GM21390 (cell line): Measurements from ENCODE around the gene DLGAP4.

Source experiments
- ATAC-seq: cut with Tn5 transposase; IDR thresholded peaks from one replicate; pipeline ENCODE4 v1.9.1; 2021; ENCODE audit not compliant: unreplicated experiment

Gene DLGAP4

GRCh38 chr20:36440370-36441026 lies 134.4 kb downstream of the DLGAP4 start:
- no peak for ATAC-seq

DNA sequence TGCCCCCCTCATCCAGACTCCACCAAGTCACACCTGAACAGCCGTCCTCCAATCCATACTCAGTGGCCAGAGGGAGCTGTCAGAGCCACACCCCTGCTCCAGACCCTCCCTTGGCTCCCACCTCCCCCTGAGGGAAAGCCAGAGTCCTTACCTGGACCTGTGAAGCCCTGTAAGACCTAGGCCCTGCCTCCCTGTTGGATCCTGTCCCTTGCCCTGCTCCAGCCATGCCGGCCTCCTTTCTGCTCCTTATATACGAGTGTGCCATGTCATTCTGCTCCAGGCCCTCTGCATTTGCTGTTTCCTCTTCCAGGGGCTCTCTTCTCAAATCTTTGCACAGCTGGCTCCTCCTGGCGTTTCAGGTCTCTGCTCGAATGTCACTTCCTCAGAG lies 134.9 kb downstream of the DLGAP4 start:
- no peak for ATAC-seq

DNA sequence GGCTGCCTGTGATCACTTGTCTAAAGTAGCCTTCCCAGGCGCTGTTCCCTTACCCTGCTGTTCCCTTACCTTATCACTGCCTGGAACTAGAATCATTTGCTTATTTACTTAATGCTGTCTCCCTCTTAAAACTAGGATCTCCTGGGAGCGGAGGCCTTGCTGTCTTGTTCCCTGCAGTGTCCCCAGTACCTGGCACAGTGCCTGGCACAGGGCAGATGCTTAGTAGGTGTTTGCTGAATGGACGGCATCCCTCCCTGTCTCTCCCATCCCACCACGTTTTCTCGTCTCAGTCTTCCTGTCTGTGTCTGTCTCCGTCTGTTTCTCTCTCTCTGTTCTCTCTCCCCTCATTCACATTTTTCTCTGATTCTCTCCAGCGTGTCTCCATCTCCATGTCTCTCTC lies 135.3 kb downstream of the DLGAP4 start:
- ATAC-seq: no peak

GRCh38 chr20:36445847-36446246 lies 139.7 kb downstream of the DLGAP4 start:
- ATAC-seq: no peak

- no peak for ATAC-seq
These were observed 140.4 kb downstream of the DLGAP4 start for GRCh38 chr20:36446557-36446956.

- ATAC-seq: no peak
These were observed 141.0 kb downstream of the DLGAP4 start for GRCh38 chr20:36447101-36447500.

DNA sequence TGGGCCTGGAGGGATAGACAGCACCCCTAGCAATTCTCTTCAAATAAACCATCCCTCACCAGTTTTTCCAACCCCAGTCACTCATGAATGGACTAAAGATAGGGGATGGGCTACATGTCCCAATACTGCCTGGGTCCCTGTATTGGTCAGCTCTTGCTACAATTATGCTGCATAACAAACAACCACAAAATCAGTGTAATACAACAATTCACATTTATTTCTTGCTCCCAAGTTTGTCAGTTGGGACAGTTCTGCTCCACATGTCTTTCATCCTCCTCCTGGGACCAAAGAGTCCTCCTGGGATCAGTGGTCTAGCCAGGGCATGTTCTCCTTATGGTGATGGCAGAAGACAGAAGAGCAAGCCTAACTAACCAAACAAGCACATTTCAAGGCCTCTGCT lies 143.5 kb downstream of the DLGAP4 start:
- ATAC-seq: no peak

DNA sequence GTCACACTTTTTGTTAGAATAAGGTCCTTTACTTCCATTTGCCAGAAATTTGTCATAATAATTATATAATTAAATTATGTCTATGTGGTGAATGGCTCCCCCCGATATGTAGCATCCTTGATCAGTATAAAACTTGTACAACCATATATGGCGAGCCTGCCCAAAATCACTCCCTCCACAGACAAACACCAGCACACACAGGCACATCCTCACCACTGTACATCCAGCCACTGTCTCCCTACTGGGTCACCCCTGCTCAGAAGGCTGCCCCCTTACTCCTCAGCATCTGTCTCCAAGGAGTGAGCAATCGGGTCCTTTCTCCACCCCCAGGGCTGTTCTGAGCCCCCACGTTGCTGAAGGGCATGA lies 148.2 kb downstream of the DLGAP4 start:
- ATAC-seq: no peak

GRCh38 chr20:36454698-36455427 lies 148.7 kb downstream of the DLGAP4 start:
- no peak for ATAC-seq

DNA sequence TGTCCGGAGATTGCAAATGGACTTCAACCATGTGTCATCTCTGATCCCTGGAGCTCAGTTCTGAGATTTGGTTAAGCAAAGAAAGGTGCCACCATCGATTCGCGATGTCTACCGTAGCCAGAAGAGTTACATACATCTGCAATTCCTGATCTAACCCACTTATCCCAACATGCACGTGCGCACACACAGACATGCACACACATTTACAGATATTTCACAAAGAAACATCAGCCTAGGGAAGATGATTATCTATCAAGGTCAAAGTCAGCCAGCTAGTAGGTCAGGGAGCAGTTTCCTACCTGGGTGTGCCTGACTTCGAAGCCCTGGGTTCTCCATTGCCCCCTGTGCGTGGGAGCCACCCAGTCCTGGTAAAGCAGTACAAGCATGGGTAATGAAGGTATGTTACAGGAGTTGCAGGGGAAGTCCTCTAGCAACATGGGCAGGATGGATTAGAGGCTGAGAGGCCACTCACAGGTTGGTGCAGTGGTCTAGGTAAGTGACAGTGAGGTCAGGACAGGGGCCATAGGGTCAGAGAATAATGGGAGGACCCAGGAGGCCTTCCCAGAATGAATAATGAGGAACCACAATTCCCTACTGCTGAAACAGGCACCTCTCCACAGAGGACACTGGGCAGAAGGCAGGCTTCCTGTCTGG lies 150.0 kb downstream of the DLGAP4 start:
- ATAC-seq: no peak

DNA sequence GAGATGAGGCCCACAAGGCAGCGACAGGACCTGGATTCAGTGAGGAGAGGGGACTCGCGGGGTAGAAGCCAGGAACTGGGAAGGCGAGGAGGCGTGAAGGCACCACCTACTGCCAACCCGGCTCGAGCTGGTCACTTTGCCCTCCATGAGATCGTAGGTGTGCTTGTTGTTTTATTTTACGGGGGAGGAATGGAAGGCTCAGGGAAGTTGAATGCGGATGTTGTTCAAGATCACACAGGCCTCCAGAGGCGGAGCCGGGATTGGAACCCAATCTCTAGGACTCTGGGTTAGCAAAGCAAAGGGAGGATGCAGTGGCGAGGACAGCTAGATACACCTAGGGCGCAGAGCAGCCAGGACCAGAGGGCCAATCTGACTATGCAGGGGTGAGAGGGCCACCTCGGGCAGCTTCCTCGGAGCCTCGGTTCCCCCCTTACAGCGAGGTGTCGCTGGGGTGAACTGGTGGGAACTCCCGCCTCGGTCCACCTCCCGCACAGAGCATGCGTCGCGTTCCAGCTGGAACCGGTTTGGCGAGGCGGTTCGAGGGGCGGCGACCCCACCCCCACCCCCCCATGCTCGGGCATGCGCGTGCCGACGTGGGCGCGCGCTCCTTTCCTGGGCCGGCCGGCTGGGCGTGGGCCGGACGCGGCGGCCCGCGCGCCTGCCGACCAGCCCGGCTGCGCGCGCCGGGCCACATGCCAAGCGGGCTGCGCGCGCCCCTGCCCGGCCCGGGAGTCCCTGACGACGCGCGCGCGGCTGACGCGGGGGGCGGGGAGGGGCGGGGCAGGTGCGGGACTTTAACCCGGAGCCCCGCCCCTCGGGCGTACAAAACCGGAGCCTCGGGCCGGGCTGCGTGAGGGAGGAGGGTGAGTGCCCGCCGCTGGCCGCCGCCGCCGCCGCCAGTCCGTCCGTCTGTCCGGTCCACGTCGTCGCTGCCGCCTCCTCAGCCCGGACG lies 154.8 kb downstream of the DLGAP4 start:
- peak; percentile 54 for ATAC-seq

DNA sequence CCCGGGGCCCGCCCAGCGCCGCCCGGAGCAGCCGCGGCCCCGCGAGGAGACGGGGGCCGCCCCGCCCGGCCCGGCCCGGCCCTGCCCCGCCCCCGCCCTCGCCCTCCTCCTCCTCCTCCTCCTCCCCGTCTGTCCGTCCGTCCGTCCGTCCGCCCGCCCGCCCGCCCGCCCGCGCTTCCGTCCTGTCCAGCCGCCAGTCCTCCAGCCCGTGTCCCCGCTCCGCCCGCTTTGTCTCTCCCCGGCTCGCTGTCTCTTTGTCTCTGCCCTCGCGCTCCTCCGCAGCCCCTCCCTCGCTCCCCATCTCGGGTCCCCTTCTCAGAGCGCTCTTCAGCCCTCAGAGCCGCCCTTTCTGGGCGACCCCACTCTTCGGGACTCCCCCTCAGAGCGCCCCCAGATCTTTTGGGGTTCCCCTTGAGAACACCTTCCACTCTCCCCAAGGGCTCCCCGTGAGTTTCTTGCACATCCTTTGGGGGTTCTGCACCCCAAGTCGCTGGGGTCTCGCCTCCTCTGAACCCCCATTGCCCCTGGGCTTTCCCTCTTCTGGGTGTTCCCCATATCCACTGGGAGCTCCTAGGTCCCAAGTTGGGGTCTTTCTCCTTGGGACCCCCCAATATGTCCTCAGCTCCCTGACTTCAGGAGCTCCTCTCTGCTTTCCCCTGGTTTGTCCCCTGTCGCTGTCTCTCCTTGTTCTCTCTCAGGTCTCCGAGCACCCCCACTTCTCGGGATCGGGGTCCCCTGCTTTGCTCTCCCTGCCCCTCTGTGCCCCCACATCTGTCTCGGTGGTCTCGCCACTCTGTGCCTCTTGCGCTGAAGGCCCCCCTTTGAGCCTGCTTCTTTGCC lies 155.7 kb downstream of the DLGAP4 start:
- peak; percentile 33 for ATAC-seq

DNA sequence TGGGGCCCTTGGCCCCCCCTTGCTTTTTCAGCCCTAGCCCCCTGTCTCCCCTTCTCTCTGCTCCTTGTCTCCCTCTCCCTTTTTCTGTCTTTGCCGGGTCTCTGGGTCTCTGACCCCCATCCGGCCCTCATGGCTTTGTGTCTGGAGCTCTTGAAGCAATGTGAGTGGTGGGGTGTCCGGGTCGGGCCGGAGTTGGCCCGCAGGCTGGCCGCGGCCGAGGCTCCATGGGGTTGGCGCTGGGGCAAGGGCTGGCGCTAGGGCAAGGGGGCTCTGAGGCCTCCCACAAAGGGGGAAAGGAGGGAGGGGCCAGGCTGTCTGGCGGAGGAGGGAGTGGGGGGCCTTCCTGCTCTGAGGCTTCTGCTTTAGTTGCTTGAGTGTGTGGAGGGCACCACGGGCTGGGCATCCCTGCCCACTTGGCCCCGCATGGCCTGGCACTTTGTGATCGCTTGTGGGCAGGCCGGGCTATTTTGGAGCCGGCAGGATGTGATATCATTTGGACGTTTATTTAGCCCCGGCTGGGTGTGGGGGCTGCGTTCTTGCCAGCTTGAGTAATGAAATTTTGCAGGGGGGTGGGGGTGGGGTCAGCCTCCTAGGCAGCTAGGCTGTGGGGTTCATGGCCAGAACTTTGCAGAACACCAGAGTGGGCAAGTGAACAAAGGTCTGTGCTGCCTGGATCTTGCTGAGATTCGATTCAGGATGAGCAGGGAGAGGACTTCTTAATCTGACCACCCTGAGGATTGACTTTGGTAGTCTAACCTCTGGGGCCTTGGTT lies 156.5 kb downstream of the DLGAP4 start:
- no peak for ATAC-seq

DNA sequence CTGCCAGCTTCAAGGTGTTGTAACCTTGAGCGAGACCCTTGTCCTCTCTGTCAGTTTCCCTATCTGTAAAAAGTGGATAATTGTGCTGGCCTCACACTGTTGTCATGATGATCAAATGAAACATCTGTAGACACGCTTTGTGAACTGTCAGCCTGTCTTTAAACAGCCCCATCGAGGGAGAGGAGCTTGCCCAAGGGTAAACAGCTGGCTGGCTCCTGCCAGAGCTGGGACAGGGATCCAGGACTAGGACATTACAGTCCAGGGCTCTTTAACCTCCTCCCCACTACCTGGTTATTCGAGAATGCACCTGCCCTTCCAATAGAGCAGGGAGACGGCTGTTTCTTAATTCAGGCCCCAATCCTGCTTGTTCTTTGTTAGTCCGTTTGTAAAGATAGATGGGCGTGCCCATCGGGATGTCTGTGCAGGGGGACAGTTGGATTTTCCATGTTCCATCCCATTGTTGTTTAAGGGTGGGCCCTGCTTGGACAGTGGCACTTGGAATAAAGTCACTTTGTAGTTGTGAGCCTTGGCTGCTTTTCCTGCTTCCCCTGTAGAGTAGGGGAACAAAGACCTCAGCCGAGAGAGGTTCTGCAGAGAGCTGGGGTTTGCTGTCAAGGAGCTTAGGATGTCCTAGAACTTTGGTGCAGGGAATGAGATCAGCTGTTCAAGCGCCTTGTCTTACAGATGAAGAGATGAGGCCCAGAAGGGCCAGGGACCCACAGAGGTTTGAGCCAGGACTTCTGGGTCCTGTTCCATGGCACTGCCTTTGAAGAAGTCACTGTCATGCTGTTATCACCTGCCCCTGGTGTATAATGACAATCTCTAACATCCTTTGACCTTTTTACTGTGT lies 157.3 kb downstream of the DLGAP4 start:
- no peak for ATAC-seq

DNA sequence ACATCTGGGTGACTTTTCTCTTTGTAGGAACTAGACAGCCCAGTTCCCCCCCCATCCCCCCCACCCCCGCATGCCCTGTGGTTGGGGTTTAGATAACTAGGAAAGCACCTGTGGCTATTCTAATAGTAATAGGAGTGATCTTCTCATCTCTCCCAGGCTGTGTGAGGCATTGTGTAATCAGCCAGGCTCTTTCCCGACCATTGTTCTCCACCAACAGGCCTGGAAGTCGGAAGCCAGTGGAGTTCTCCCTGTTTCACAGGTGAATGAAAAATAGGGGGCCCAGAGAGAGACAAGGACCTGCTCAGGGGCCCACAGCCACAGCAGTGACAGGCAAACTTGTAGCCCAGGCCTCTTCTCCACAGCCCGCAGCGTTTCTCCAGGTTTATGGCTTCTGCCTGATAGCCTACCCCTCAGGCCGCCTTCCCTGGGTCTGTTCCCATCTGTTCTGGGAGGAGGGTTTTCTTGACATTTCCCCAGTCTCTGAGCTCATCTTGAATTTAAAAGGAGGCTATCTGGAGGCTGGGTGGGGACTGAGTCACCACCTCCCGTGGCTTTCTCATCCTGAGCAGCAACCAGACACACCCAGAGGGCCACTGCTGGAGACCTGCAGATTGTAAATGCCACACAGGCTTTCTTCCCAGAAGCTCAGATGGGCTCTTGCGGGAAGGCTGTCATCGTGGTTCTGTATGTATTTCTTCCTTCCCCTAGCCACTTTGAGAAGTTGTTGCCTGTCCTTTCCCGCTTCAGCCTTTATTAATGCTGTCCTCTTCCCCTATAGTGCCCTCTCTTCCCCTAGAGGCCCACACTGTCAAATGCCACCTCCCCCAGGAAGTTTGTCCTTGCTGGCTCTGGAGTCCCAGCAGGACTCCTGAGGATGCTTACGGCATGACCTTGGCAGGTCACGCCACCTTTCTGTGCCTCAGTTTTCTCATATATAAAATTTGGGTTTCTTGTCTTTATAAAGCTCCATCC lies 159.3 kb downstream of the DLGAP4 start:
- no peak for ATAC-seq

DNA sequence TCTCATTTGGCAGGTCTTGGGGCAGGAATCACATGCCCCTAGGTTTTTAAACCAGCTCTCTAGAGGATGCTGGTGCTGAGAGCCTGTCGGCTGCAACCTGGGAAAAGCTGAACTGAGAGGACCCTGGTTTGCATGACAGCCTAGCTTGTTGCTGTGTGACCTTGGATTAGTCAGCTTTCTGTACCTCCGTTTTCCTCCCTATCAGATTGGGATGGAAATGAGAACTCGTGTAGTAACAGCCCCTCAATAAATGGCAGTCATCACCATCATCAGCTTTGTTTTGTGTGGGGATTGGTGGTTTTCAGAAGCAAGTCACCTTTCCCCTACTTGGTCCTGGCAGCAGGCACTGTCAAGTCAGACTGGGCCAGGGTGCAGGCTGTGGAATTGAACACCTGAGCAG lies 159.9 kb downstream of the DLGAP4 start:
- no peak for ATAC-seq
